ENCODE measurements around the gene TXNDC12. TPM values are rescaled to one million over a fixed set of nuclear protein-coding genes. Genes with fewer than 3 reads are reported as not detected.

Gene TXNDC12
- total RNA-seq, 5 donors from 2014 or later (not counting 1 experiment from before 2014, with no cell fraction given), result 26.1 to 44.8 (median 40.3) TPM

GRCh38 chr1:51981555-51981954 is 73.4 kb downstream of the TXNDC12 start:
- Histone ChIP-seq H3K27me3 (replicated peaks in 1 of 2; ENCODE audit: control insufficient read depth in 2 of 2, extremely low read depth in 1 of 2, insufficient read depth in 2 of 2, low read length in 1 of 2) (no peaks in the 10 kb centered on the region), H3K9me3 (no peaks in the 10 kb centered on the region), H3K36me3 (ENCODE audit: control insufficient read depth in 2 of 2, extremely low read depth in 1 of 2, insufficient read depth in 1 of 2, low read length in 1 of 2) (no peaks in the 10 kb centered on the region), H3K27ac (ENCODE audit: low read length) (no peak overlapping the region), H3K4me3 (ENCODE audit: control insufficient read depth in 1 of 2, extremely low read depth in 1 of 2, low read length in 1 of 2) (no peak overlapping the region), H3K4me1 (ENCODE audit: control insufficient read depth in 1 of 2, extremely low read depth in 1 of 2, insufficient read depth in 2 of 2, low read length in 2 of 2) (no peaks in the 10 kb centered on the region)
- no peaks in the 10 kb centered on the region for H3K36me3 Mint-ChIP-seq
- no CpG with 5 or more reads among the region's 1 CpG for WGBS (ENCODE audit: insufficient coverage)
- CTCF ChIA-PET, result interaction anchor here in 1 of 2 donors (0.6 kb wide), 1 partner anchor 14 kb away, joined by 4 read pairs; no protein-coding TSS in a partner anchor
- H3K27ac Mint-ChIP-seq, result no peak overlapping the region
- ATAC-seq (replicated peaks in 1 of 4) (no peak), DNase-seq (no peak)
- H3K4me1 Mint-ChIP-seq, result no peaks in the 10 kb centered on the region
- POLR2A ChIA-PET, result interaction anchor here in 1 of 2 donors (0.6 kb wide), 1 partner anchor 1059 kb away, joined by 7 read pairs; no protein-coding TSS in a partner anchor
- H3K4me3 Mint-ChIP-seq, result no peak overlapping the region
- H3K9me3 Mint-ChIP-seq, result no peaks in the 10 kb centered on the region
- no peaks in the 10 kb centered on the region for H3K27me3 Mint-ChIP-seq

- Histone ChIP-seq H3K4me3 (ENCODE audit: control insufficient read depth in 1 of 2, extremely low read depth in 1 of 2, low read length in 1 of 2) (no peak overlapping the region), H3K9me3 (no peaks in the 10 kb centered on the region), H3K4me1 (ENCODE audit: control insufficient read depth in 1 of 2, extremely low read depth in 1 of 2, insufficient read depth in 2 of 2, low read length in 2 of 2) (no peaks in the 10 kb centered on the region), H3K27me3 (replicated peaks in 1 of 2; ENCODE audit: control insufficient read depth in 2 of 2, extremely low read depth in 1 of 2, insufficient read depth in 2 of 2, low read length in 1 of 2) (no peaks in the 10 kb centered on the region), H3K36me3 (ENCODE audit: control insufficient read depth in 2 of 2, extremely low read depth in 1 of 2, insufficient read depth in 1 of 2, low read length in 1 of 2) (no peaks in the 10 kb centered on the region), H3K27ac (ENCODE audit: low read length) (no peak overlapping the region)
- no peaks in the 10 kb centered on the region for H3K36me3 Mint-ChIP-seq
- H3K9me3 Mint-ChIP-seq, result no peaks in the 10 kb centered on the region
- CTCF ChIA-PET, result no interaction called here
- H3K4me3 Mint-ChIP-seq, result no peak overlapping the region
- POLR2A ChIA-PET, result no interaction called here
- no peaks in the 10 kb centered on the region for H3K27me3 Mint-ChIP-seq
- no peaks in the 10 kb centered on the region for H3K4me1 Mint-ChIP-seq
- DNase-seq (no peak), ATAC-seq (replicated peaks in 1 of 4) (no peak)
- no peak overlapping the region for H3K27ac Mint-ChIP-seq
Measured at GRCh38 chr1:51978099-51978498, 76.9 kb downstream of the TXNDC12 start.

GRCh38 chr1:51976846-51977602 is 78.0 kb downstream of the TXNDC12 start:
- H3K9me3 Mint-ChIP-seq, result no peaks in the 10 kb centered on the region
- H3K36me3 ChIP-seq (ENCODE audit: control insufficient read depth in 2 of 2, extremely low read depth in 1 of 2, insufficient read depth in 1 of 2, low read length in 1 of 2), result no peaks in the 10 kb centered on the region
- no peak overlapping the region for H3K27ac ChIP-seq (ENCODE audit: low read length)
- H3K4me1 Mint-ChIP-seq, result no peaks in the 10 kb centered on the region
- no peak overlapping the region for H3K4me3 Mint-ChIP-seq
- H3K4me1 ChIP-seq (ENCODE audit: control insufficient read depth in 1 of 2, extremely low read depth in 1 of 2, insufficient read depth in 2 of 2, low read length in 2 of 2), result no peaks in the 10 kb centered on the region
- ChIA-PET POLR2A (no interaction called here), CTCF (no interaction called here)
- no peaks in the 10 kb centered on the region for H3K9me3 ChIP-seq
- no peak overlapping the region for H3K4me3 ChIP-seq (ENCODE audit: control insufficient read depth in 1 of 2, extremely low read depth in 1 of 2, low read length in 1 of 2)
- no peaks in the 10 kb centered on the region for H3K27me3 ChIP-seq (replicated peaks in 1 of 2; ENCODE audit: control insufficient read depth in 2 of 2, extremely low read depth in 1 of 2, insufficient read depth in 2 of 2, low read length in 1 of 2)
- no peaks in the 10 kb centered on the region for H3K27me3 Mint-ChIP-seq
- ATAC-seq (replicated peaks in 1 of 4), result no peak
- no peak for DNase-seq
- no peaks in the 10 kb centered on the region for H3K36me3 Mint-ChIP-seq
- WGBS (ENCODE audit: insufficient coverage), result 84% methylated on average over 11 of the region's 12 CpGs
- H3K27ac Mint-ChIP-seq, result no peak overlapping the region

DNA sequence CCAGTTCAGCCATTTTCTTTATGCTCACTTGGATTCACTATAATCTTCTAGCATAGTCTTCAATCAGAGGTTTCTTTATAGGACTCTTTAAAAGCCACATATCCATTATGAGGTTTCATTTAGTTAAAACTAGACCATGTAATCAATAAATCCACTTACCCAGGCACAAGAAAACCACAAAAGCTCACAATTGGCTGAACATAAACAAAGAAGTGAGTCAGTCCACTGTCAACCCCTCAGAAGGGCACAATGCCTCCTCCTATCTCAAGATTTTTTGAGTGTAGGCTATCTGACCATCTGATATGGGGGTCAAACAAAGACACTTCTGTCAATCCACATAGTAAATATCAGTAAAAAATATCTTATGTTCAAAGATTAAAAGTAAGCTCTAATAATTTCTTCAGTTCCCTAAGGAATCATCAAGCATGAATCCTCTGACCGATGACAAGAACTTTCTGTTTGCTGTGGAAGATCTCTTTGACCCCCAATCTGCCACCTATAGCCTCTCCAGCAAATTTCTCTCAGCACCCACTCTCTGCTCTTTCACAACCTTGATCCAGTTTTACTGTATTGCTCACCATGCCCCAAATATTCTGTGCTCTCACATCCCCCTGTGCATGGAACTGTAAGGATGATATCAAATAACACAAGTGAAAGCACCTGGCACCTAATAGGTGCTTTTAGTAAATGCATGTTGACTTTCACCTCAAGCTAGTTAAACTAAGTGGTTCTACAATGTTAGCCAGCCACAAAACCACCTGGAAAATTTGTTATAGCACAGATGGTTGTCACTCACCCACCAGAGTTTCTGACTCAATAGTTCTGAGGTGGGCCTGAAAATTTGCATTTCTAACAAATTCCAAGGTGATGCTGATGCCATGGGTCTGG is 81.2 kb downstream of the TXNDC12 start:
- DNase-seq (no peak), ATAC-seq (replicated peaks in 1 of 4) (no peak)
- Histone ChIP-seq H3K4me1 (ENCODE audit: control insufficient read depth in 1 of 2, extremely low read depth in 1 of 2, insufficient read depth in 2 of 2, low read length in 2 of 2) (no peaks in the 10 kb centered on the region), H3K27ac (ENCODE audit: low read length) (no peak overlapping the region), H3K36me3 (ENCODE audit: control insufficient read depth in 2 of 2, extremely low read depth in 1 of 2, insufficient read depth in 1 of 2, low read length in 1 of 2) (no peaks in the 10 kb centered on the region), H3K9me3 (no peaks in the 10 kb centered on the region), H3K4me3 (ENCODE audit: control insufficient read depth in 1 of 2, extremely low read depth in 1 of 2, low read length in 1 of 2) (no peak overlapping the region), H3K27me3 (replicated peaks in 1 of 2; ENCODE audit: control insufficient read depth in 2 of 2, extremely low read depth in 1 of 2, insufficient read depth in 2 of 2, low read length in 1 of 2) (peaks cover 0 to 5% of the 10 kb centered on the region in 2 experiments)
- no peak overlapping the region for H3K27ac Mint-ChIP-seq
- ChIA-PET CTCF (interaction anchor here in 1 of 2 donors (0.5 kb wide), 1 partner anchor 558 kb away, joined by 4 read pairs; no protein-coding TSS in a partner anchor), POLR2A (no interaction called here)
- H3K27me3 Mint-ChIP-seq, result peaks cover 4% of the 10 kb centered on the region in 2 donors
- H3K4me1 Mint-ChIP-seq, result no peaks in the 10 kb centered on the region
- no peaks in the 10 kb centered on the region for H3K36me3 Mint-ChIP-seq
- H3K4me3 Mint-ChIP-seq, result no peak overlapping the region
- no peaks in the 10 kb centered on the region for H3K9me3 Mint-ChIP-seq
- 80% methylated on average over 1 of the region's 1 CpG for WGBS (ENCODE audit: insufficient coverage)

Other genes with a start within 250 kb of the TXNDC12 start
- 100 to 1,000 TPM; 107 to 118 (median 110) TPM for gene NRDC, start 176.5 kb downstream of the TXNDC12 start, total RNA-seq
- under 1 TPM in 4 of 5 donors, not detected in 1; 0.02 to 0.18 (median 0.06) TPM for gene RAB3B, start 64.5 kb downstream of the TXNDC12 start, total RNA-seq
- gene KTI12, start 21.4 kb downstream of the TXNDC12 start, total RNA-seq, result 10 to 100 TPM; 15.3 to 25.4 (median 18.1) TPM
- gene BTF3L4, start 1.1 kb upstream of the TXNDC12 start, total RNA-seq, result 10 to 100 TPM; 30.1 to 33.6 (median 32.0) TPM
- 1 to 10 TPM; 6.5 to 9.0 (median 8.7) TPM for gene ZFYVE9, start 86.9 kb upstream of the TXNDC12 start, total RNA-seq

Data from T-cell (primary cell).